Stimulated activated CD8-positive, alpha-beta memory T cell treated with anti-CD3 and anti-CD28 coated beads, Interleukin-7, amount 100 ng/mL, for 24 hours (primary cell): ENCODE measurements around the gene DIPK1C.

Experiments
- DNase-seq: peaks from one replicate; pipeline ENCODE4 v3.0.0-alpha.2; 2020; ENCODE audit warnings: low read depth

DIPK1C gene

DNA sequence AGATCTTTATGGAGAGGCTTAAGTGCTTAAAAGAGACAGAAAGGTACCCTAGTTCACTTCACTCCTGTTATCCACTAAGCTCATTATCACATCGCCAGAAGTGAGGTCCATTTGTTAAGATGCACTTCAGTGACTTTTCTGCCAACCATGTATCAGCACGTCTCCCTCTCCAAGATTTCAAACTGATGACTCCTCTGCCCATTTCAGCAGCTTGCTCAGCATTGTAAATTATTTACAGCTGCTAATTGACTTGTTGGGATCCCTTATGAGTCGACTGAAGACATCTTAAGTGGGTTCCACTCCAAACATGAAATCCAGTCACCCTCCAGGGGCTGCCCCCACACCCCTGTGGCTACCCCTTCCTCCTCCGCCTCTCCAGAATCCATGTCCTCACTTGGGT lies 37.3 kb downstream of the DIPK1C start:
- DNase-seq: no peak

DNA sequence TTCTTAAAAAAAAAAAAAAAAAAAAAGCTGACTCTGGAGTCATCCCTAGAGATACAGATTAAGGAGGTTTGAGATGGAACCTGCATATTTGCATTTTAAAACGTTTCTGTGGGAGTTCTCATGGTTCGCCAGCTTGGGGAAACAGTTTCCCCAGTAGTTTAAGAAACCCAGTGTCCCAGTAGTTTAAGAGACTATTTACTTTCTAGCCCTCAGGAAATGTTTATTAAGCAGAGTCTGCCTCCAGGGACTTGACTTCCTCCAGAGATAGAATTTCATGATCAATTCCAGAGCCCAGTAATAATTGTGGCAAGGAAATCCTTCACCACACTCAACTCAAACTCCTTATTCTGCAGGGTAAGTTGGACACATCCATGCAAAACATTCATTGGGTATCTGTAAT lies 39.1 kb downstream of the DIPK1C start:
- no peak for DNase-seq

DNA sequence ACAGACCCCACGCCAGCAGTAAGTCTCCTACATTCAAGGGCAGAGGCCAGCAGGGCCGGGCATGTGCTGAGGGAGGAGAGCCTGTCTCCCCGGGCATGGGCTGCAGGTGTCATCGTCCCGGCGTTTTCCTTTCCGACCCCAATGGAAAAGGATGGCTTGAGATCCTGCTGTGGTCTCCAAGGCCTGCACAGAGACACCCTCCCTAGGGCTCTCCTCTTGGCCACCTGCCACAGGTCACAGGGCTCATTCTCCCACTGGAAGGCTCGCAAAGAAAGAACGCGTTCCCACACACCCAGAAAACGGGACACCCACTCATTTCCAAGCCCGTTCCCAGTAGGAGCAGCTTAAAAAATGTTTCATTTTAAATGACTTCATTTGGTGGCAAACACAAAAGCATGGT lies 41.0 kb downstream of the DIPK1C start:
- DNase-seq: no peak

DNA sequence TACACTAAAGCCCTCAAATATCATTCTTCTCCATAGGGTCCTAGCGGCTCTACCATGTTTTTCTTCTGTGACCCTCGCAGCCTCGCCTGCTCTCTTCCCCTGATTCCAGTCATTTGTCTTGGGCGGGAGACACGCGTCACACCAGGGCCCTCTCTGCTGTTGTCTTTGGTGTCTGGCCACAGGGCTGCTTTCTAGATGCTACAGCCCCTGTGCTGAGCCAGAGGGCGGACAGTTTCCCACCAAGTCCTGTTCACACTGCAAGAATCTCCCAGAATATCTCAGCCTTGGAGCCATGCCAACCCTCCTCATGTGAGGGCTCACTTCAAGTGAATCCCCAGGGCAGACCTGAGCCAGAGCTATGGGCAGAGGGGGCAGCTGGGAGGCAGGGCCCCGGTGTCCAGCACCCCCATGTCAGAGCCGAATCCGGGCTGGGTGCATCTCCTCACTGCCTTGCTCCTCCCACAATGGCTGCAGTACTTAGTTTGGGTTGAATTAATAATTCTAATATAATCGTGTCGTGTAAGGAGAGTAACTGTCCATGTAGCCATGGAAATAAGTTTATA lies 42.1 kb downstream of the DIPK1C start:
- no peak for DNase-seq

DNA sequence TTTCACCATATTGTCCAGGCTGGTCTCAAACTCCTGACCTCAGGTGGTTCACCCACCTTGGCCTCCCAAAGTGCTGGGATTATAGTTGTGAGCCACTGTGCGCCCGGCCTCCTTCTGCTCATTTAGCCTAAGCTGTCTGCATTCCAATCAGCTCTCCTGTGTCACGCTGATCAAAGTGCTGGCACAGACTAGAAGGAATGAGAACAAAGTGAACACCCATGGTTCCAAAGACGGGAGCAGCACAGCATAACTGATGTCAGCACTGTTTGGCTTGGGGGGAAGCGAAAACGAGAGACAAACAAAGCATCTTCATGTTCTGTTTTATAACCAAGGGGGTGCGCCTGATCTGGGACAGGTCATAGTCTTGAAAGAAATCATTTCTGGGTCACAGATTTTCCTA lies 43.3 kb downstream of the DIPK1C start:
- no peak for DNase-seq

DNA sequence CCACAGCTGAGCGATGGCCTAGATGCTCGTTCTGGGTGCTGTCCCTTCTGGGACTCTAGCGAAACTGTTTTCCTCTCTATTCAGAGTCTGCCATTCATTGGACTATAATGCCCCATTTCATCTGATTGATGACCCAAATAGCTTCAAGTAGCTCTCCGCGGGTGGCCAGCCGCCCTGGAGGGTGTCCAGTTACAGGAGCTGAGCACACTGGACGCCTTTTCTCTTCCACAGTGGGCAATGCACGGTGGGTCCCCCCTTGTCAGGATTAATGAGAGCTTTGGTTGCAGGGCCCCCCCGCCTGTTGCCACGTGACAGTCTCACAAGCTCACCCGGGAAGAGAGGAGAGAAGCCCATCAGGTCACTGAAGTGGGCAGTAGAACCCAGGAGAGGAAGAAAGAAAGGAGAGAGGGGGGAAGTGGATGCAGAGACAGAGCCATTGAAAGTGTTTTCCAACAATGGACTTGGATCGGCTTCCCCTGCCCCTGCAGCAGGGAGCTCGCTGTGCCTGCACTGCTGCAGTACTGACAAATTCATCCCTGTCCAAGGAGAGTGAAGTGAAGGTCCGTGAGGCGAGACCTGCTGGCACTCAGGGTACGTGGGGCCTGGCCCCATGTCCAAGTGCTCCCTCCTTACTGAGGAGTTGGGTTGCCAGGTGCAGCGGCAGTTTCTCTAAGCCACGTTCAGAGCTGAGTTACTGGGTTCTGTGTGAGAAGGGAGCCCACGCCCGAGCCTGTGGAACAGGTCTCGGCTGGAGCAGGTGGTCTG lies 44.8 kb downstream of the DIPK1C start:
- DNase-seq: no peak

DNA sequence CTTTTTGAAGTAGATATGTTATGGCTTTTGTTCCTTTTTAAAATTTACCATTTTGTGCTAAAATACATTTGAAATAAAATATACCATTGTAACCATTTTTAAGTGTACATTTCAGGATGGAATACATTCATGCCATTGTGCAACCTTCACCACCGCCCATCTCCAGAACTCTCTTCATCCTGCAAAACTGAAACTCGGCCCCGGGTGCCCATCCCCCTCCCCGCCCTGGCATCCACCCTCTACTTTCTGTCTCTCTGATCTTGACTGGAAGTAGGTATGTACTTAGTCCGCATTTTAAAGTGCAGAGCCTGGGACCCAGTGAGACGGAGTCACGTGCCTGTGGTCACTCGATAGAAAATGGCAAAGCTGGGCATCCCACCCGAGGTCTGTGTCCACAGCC lies 45.6 kb downstream of the DIPK1C start:
- DNase-seq: no peak

DNA sequence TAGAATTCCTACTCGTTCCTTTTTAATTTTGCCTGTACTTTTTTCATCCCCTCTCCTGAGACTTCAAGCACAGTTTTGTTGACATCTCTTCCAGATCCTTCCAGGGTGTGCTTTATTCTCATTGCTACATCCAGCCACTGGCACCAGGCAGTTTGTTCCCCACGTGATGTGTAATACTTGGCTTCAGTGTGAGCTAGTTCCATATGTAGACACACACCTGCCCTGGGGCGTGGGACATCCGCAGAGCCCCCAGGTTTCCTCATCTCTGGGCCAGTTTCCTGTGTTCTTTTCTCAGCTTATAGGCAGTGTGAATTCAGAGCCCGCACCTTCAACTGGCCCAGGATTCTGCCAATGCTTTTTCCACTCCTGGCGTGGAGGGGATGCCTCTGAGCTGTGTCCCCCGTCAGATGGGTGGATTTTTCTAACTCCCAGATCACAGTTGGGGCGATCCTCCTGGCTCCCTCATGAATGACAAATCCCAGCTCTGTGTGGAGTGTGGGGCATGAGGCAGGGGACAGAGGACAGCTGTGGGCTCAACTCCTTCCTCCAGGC lies 46.6 kb downstream of the DIPK1C start:
- DNase-seq: no peak

DNA sequence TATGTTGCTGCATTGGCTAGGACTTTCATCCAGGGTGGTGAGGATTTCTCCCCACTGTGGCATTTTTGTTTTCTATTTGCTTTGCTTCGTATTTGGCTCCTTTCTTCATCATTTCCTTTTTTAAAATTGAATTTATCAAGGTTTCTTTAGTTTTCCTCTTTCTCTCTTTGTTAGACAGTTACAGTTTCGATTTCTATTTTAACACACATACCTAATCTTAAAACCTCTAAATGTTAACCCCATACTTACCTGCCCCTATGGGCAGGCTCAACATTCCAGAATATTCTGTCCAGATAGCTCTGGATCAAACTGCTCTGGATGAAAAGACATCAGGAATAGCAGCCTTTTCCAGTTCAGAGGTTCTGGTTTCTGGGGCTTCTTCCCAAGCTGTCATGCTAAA lies 49.2 kb downstream of the DIPK1C start:
- DNase-seq: no peak

DNA sequence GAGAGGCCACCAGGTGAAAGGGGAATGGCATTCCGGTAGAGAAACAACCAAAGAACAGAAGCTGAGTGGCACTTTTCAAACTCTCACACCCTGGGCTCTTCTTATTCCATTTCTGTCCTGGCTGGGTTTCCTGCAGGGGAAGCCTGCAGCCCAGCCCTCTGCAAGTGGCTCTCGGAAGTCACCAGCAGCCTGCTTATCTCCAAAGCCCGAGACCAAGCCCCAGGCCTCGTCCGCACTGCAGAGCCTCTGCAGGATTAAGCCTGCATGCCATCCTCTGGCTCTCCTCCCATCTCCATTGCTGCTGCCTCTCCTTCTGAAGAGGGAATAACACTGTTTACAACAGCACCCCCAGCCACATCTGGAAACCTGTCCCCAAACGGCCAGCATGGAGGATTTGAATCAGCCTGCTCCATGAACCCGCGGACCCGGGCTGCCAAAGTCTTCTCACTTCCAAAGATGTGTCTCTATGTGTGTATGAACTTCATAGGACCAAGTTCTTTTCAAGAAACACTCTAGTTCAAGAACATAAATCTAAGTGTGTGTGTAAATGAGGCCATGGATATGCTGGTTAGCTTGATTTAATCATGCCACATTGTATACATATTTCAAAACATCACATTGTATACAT lies 54.2 kb downstream of the DIPK1C start:
- DNase-seq: no peak

DNA sequence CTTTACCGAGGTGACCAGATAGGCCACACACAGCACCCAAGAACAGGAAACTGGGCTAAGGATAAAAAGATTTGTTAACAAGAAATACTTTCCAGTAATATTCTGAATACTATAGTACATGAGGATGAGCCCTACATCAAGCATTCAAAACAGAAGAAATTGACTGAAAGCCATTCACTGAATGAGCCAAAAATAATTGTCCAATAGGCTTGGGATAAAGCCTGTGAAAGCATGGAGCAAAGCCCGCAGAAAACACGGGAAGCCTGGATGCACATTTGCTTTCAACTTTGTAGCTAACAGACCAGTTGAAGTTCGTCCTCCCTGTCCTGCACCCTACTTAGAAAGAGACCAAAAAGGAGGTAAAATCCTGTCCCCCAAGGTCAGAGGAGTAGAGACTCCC lies 56.3 kb downstream of the DIPK1C start:
- no peak for DNase-seq

DNA sequence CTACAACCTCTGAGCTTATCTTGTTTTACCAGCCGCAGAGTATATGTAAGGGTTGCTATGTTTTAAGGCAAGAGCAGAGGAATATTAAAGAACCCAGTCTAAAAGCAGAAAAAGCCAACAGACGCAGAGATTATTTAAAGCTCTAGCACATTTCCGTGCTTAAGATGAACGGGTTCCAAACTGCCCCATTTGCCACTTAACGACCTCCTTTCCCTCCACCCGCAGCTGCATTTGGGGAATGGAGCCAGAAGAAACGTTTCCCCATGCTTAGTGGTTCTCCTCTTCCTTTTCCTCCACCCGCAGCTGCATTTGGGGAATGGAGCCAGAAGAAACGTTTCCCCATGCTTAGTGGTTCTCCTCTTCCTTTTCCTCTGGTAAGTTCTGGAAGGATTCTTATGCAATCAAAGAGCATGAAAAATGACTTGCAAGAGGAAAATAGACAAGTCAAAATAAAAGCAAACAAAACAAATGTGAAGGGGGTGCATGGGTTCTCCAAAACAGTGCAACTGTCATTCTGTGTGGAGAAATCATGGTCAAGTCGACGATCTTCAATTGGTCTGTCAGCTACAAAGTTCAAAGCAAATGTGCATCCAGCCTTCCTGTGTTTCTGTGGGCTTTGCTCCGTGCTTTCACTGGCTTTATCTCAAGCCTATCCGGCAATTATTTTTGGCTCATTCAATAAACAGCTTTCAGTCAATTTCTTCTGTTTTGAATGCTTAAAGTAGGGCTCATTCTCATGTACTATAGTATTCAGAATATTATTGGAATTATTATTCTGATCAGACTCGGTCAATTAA lies 57.8 kb downstream of the DIPK1C start:
- no peak for DNase-seq

DNA sequence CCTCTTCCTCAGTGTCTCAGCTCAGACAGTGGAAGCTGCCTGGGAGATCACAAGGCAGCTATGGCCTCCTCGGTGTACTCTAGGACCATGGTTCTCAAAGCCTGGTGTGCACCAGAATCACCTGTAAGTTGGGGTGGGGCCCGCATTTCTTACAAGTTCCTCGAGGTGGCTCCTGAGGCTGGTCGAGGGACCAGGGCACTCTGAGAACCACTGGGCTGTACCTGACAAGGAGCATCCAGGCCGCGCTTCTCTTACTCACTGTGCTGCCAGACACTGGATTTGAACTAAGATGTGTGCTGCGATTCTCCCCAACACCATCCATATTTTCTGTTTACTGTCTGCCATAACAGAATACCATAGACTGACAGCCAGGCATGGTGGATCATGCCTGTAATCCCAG lies 59.5 kb downstream of the DIPK1C start:
- DNase-seq: no peak

DNA sequence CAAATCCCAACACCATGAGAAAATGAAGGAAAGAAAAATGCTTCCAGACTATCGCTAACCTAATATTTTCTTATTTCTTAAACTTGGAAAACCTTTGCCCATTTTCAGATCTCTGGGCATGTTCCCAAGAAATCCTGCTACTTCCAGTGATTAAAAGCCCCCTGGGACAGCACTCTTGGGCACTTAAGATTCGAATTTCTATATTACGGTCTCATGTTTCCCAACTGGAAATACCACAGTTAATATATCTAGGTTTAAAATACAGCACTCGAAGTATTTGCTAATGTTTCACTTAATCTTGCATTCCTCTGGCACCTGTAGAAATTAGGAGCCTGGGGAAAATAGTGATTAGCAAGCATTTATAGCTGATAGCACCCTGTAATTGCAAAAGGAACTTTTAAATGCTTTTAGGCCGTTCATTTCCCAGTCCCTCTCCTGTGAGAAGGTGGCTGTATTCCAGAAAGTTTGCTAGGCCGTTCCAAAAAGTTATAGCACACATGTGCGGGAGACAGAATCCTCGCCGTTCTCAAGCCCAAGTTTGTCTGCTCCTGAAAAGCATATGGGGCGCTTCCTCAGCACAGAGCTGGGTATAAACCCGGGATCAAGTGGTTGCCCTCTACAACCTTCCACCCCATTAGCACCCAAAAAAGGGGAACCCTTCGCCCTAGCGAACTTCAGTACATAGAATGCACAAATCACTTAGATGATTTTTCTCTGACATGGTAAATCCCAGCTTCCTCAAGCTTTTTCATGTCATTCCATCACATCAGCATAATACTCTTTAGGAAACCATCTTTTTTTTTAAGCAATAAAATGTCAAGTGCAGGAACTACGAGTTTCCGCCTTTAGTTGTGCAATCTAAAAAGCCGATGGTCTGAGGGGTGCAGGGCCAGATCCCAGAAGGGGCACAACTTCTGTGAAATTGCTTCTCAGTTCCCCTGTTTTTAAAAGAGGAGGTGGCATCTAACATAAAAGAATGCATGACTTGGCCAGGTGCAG lies 60.6 kb downstream of the DIPK1C start:
- no peak for DNase-seq

DNA sequence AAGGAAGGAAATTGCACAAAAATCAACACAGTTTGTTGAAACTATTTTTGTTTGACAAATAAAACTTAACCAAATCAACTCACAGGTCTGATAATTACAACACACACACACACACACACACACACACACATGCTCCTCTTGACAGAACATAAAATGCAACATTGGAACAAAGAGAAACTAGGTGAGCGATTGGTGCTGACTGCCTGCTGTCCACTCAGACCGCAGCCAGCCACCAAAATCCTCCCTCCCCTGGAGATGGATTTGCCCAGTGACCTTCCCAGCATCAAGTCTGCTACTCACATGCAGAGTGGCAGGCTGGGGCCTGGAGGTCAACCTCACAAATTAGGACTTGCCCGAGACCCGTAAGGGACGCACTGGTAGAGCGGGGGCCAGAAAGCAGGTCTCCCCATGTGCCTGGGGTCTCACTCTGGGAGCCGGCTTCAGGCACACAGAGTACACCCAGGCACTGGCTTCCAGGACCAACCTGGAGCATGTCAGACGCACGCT lies 61.4 kb downstream of the DIPK1C start:
- DNase-seq: no peak

DNA sequence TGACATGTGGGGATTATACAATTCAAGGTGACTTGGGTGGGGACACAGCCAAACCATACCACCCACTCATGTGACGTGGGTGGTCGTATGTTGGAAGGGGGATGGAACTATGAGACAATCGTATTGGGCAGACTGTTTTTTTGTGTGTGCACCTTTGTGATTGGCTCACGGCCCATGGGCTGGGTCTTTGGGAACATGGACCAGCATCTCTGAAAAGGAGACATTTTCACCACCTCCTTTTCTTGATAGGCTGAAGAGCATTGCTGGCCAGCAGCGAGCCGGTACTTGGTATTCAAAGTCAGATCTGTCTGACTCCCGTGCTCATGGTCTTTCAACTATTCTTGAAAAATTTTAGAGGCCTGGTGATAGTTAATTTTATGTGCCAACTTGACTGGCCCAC lies 62.1 kb downstream of the DIPK1C start:
- no peak for DNase-seq

DNA sequence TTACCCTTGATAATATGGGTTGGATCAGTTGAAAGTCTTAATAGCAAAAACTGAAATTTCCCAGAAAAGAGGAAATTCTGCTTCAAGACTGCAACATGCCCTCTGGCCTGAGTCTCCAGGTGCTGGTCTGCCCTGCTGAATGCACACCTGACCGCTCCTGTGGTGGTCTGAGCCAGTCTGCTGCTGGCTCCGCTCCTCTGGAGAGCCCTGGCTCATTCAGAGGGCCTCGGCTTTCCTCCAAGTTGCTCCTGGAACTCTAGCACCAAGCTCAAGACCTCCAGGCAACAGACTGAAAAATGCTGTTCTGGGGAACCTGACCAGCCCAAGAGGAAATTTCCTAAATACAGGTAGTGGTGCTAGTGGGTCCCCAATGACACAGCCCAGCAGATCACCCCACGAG lies 64.8 kb downstream of the DIPK1C start:
- no peak for DNase-seq

DNA sequence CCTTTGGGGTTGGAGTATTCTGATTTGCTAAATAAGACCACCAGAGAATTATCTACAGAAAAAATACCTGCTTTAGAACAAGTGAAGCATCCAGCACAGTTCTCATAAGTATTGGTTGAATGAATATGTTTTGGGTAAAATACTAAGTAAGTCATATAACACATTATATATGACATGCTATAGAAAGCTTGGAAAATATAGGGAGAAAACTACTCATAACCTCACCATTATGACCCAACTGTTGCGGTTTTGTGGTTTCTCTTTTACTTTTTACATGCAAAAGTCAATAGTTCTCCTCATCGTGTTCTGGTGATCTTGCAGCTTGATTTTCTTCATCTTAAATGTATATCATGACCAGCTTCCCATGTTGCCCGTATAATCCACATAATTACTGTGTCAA lies 66.2 kb downstream of the DIPK1C start:
- no peak for DNase-seq

DNA sequence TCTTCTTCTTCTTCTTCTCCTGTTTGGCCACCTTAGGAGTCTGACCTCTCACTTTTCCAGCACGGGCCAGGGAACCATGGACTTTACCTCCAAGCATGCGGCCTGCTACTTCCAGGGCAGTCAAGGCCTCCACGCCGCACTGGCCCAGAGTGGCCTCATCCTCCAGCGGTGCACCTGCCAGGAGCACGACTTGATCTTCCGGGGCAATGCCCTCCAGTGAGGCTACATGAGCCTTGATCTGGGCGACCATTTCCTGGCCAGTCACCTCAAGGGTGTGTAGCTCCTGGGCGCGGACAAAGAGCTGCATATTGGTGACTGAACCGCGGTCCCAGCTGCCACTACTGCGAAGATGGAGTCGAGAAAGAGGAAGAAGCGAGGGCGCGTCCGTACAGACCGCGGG lies 67.1 kb downstream of the DIPK1C start:
- no peak for DNase-seq

DNA sequence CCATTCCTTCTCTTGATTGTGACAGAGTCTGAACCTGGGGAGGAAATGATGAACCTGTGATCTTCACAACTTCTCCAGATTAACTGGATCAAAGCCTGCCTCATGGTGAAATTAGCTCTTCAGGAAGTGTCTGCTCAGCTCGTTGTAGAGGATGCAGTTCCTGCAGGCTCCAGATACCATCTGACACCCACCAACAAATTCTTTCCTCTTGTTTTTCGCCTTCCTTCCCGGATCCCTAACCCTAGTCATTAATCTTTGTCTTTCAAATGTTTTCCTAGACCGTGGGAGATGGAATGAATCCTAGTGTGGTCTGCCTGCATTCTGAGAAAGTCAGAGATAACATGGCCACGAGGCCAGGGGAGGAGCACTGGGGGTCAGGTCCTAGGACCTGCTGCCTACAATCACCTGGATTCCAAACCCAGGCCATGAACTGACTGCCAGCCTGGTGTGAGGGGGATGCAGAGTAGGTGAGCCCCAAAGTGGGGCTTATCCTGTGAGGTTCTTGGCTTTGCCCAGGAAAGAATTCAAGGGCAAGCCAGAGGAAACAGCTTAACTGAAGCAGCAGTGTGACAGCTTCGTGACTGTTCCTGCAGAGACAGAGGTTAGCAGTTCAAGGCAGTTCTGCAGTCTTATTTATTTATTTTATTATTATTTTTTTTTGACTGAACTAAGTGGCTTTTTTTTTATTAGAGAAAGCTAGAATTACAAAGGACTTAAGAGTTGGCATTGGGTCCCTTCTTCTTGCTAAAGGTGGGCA lies 67.8 kb downstream of the DIPK1C start:
- DNase-seq: no peak
